GM18519 (cell line): ENCODE data around the gene BAK1.
"Not testable (repeated sequence)": the region's sequence is repeated elsewhere in the genome, so short reads cannot be mapped to it uniquely, and the experiment has no call there.

Experiments used
- ATAC-seq: cut with Tn5 transposase; IDR thresholded peaks from one replicate; pipeline ENCODE4 v1.9.1; 2021; ENCODE audit warnings: mild to moderate bottlenecking, moderate library complexity; ENCODE audit not compliant: unreplicated experiment, low FRiP score

The BAK1 gene

GRCh38 chr6:33609528-33609927, 29.5 kb upstream of the BAK1 start:
- ATAC-seq = no peak

DNA sequence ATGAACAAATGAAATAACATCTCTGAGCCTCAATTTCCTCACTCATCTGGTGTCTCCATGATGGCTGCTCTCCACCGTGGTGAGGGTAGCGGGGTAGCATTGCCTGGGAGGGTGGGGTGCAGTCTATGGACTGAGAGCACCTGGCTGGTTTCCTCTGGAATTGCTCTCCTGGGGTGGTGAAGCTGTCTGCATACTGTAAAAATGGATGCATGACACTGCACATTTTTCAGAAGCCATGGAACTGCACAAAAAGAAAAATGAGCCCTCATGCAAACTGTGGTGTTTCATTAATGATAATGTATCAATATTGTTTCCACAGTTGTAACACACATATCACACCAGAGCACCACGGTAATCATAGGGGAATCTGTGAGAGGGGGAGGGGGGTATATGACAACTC, 28.9 kb upstream of the BAK1 start:
- ATAC-seq = no peak

GRCh38 chr6:33607784-33608161, 27.7 kb upstream of the BAK1 start:
- no peak for ATAC-seq

GRCh38 chr6:33607126-33607783, 27.2 kb upstream of the BAK1 start:
- ATAC-seq = no peak

DNA sequence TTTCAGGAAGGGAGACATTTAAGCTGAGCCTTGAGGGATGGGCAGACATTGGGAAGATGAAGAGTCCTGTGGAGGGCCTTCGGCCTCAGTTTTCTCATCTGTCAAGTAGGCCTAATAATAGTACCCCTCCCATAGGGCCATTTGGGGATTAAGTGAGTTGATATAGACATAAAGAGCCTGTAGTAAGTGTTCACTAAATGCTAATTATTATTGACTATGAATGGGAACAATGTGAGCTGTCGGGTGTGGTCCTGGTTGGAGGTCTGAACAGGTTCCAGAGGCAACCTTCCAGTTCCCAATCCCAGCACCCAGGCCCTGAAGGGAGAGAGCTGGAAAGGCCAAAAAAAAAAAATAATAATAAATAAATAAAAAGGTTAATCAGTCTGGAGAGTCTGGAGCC, 26.6 kb upstream of the BAK1 start:
- no peak for ATAC-seq

DNA sequence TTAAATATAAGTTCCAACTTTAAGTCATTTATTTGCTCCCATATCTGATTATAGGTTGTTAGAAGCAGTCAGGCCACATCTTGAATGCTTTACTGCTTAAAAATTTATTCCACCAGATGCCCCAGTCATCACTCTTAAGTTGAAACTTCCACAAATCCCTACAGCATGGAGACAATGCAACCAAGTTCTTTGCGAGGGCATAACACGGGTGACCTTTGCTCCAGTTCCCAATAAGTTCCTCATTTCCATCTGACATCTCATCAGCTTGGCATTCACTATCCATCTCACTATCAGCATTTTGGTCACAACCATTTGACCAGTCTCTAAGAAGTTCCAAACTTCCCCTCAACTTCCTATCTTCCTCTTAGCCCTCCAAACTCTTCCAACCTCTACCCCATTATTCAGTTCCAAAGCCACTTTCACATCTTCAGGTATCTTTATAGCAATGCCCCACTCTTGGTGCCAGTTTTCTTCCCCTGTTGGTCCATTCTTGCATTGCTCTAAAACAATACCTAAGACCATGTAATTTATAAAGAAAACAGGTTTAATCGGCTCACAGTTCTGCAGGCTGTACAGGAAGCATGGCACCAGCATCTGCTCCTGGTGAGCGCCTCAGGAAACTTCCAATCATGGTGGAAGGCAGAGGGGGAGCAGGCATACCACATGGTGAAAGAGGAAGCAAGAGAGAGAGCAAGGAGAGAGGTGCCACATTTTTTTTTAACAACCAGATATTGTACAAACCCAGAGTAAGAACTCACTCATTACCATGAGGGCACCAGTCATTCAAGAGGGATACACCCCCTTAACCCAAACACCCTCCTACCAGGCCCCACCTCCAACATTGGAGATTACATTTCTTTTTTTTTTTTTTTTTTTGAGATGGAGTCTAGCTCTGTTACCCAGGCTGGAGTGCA, 25.1 kb upstream of the BAK1 start:
- no peak for ATAC-seq

DNA sequence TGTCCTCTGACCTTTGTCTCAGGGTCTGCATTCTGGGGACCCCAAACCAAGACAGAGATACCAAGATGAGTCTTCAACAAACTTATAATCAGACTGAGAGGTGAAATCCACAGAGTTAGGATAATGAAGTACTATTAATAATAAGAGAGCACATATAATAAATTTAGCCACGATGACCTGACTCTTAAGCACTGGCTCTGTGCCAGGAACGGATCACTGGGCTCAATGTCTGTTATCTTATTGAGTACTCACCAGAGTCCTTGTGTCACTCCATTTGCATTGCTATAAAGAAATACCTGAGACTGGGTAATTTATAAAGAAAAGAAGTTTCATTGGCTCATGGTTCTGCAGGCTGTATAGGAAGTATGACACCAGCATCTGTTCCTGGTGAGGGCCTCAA, 22.1 kb upstream of the BAK1 start:
- no peak for ATAC-seq

DNA sequence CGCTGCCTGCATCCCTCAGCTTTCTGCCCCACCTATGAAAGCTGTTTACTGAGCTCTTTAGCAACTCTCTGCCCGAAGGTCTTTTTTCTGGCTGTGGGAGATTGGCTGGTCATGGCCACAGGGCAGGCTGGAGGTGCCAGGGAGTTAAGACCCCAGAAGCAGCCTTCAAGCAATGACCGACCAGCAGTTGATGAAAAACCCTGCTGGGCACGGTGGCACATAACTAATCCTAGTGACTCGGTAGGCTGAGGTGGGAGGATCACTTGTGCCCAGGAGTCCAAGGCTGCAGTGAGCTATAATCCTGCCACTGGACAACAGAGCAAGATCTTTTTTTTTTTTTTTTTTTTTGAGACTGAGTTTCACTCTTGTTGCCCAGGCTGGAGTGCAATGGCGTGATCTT, 20.7 kb upstream of the BAK1 start:
- no peak for ATAC-seq

DNA sequence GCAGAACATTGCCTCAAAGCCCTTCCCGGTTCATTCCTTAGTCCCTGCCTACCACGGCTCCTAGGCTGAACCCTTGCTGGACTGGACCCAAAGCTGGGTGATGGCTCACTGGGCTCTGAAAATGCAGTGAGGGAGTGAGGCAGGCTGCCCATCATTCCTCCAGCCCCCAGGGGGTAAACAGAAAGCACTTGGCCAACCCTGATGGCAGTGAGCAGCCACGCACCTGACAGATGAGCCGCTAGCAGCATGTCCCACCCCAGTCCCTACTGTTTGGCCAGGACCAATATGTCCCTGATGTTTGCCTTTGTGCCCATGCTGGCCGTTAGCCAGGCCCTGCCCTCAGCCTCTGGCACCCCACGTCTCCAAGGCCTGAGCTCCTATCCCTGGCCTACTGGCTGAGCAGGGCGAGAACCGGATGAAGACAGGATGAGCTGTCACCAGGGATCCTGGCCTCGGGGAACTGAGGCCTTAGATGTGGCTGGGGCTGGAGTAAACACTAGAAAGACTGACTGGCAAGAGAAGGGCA, 19.4 kb upstream of the BAK1 start:
- ATAC-seq = no peak

DNA sequence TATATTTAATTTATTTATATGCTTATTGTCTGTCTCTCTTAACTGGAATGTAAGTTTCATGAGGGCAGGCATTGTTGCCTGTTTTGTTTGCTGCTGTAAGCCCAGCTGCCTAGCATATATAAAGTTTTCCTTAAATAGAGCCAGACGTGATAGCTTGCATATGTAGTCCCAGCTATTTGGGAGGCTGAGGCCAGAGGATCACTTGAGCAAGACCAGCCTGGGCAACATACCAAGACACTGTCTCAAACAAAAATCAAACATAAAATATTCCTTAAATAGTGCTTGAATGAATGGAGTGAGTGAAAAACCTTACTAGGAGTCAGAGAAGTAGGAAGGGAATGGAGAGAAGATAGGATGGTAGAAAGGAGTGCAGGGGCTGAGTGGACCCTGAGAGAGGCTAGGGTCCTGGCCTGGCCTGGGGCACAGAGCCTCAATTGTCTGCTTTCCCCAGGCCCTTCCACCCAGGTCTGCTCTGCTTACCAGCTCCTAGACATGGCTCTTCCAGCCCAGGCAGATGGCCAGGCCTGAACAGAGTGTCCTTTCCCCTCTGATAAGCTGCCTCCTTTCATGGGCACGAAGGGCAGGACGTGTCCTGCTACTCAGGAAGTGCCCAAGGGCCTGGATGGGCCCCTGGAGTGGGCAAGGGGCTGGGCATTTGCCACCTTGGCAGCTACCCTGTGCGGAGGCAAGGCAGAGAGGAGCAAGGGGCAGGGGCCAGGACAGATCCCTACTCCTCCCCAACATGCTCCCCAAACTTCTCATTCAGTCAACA, 17.7 kb upstream of the BAK1 start:
- ATAC-seq = no peak

DNA sequence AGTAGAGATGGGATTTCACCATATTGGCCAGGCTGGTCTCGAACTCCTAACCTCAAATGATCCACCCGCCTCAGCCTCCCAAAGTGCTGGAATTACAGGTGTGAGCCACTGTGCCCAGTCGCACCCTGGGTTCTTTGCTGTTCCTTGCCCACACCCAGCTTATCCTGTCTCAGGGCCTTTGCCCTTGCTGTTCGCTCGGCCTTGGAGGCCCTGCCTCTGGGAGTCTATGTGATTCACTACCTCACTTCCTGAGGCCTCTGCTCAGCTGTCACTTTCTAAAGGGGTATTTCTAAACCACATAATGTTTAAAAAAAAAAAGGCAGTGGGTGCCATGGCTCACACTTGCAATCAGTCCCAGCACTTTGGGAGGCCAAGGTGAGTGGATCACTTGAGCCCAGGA, 16.8 kb upstream of the BAK1 start:
- ATAC-seq = not testable (repeated sequence)

- no peak for ATAC-seq
These were observed 15.1 kb upstream of the BAK1 start for GRCh38 chr6:33595001-33595846.

DNA sequence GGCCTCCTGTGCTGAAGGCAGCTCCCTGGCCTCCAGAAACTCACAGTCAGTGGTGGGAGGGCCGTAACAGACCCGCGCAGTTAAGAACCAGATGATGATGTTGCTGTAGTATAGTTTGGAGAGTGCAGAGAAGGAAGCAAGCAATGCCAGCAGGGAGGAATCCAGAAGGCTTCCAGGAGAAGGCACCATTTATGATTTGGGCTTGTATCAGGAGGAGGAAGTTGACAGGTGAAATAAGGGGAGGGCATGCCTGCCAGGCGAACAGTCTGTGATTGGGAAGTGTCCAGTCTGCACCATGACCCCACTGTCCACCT, 13.3 kb upstream of the BAK1 start:
- ATAC-seq = no peak

GRCh38 chr6:33592595-33593413, 12.7 kb upstream of the BAK1 start:
- no peak for ATAC-seq

DNA sequence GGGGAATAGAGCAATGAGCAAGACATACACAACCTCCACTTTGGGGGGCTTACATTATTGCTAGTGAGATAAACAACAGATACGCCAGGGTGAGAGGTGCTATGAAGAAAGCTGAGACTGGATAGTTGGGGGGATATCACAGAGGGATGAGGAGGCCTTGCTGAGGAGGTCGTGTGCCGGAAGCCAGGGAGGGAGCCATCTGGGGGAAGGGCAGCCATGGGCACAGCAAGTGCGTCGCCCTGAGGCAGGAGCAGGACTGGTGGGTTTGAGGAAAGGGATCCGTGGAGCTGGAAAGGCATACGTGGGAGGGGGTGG, 12.2 kb upstream of the BAK1 start:
- no peak for ATAC-seq

DNA sequence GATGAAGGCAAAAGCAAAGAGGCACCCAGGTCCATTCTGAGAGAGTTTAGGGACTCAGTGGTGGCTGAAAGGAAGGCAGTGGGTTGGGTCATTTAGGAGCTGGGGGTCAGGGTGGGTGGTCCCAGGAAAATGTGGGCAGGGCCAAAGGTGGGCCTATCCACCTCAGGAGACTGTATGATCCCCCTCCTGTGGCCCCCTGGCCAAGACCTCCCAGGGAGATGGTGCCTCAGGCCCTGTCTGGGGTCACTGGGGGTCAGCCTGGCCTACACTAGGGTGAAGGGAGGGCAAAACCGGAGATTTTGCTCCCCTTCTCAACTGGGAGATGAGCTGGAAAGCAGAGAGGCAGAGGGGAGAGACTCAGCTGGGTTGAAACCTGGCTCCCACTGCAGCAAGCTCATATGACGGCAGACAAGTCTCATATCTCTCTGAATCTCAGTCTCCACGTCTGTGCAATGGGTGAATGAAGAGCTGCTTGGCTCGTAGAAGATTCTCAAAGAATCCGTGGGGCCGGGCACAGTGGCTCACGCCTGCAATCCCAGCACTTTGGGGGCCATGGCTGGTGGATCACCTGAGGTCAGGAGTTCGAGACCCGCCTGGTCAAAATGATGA, 11.5 kb upstream of the BAK1 start:
- no peak for ATAC-seq

DNA sequence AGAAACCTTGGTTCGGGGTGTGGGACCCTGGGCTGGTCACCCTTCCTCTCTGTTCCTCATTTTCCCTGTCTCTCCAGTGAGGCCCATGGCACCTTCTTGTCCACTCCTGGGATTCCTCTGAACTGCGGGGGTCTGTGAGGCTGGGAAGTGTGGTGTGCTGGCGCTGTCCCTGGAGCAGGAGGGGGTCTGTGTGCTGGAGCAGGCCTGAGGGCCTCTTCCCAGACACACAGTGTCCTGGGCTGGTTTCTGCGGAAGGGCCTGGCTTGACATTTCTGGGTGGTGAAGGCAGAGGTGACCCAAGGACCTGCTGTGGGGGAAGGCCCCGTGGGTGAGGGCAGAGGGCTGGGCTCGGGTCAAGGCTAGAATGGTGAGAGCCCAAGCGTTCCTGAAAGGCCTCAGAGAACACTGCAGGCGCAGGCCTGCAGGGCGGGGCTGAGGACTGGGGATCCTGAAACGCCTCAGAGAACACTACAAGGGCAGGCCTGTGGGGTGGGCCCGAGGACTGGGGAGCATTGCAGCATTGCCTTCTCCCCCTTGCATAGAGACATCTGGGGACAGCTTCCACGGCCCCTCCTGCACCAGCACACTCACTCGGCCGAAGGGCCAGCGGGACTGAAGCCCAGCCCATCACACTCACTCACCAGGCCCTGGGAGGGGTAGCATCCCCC, 10.6 kb upstream of the BAK1 start:
- no peak for ATAC-seq

DNA sequence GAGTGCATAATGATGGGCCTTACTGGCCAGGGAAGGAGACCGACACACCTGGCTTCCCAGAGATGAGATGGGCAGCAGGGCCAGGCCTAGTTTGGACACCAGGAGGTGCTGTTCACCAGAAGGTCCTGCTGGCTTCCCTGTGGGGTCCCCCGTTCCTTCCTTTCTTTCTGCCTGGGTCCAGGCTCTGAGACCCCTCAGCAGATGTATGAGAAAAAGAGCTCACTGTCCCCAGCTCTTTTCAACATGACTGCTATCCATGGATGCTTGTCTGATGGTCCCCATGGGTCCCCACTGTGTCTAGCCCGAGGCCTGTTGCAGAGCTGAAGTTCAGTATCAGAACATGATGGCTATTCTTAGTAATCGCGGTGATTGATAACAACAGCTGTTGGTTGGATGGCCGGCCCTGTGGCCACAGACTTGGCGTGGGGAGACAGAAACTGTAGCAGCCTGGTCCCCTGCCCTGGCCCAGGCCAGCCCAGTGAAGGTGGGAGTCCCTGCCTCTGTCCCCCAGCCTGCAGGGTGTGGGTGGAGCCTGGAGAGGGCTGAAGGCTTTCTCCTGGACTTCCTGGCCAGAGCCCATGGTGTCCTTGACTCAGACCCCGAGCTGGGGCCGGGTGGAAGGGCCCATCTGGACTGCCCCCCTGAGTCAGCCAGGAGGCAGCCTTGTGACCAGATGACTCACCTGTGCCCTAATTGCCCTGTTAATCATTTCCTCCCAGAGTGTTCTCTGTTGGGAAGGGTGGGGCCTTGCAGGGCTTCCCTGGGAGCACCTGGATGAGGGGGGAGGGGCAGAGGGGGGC, 9.9 kb upstream of the BAK1 start:
- no peak for ATAC-seq
